GM19035 (cell line): Measurements from ENCODE around the gene SOX14.

ENCODE experiments used
- ATAC-seq: cut with Tn5 transposase; IDR thresholded peaks from one replicate; pipeline ENCODE4 v1.9.1; 2021; ENCODE audit not compliant: unreplicated experiment

SOX14 gene

DNA sequence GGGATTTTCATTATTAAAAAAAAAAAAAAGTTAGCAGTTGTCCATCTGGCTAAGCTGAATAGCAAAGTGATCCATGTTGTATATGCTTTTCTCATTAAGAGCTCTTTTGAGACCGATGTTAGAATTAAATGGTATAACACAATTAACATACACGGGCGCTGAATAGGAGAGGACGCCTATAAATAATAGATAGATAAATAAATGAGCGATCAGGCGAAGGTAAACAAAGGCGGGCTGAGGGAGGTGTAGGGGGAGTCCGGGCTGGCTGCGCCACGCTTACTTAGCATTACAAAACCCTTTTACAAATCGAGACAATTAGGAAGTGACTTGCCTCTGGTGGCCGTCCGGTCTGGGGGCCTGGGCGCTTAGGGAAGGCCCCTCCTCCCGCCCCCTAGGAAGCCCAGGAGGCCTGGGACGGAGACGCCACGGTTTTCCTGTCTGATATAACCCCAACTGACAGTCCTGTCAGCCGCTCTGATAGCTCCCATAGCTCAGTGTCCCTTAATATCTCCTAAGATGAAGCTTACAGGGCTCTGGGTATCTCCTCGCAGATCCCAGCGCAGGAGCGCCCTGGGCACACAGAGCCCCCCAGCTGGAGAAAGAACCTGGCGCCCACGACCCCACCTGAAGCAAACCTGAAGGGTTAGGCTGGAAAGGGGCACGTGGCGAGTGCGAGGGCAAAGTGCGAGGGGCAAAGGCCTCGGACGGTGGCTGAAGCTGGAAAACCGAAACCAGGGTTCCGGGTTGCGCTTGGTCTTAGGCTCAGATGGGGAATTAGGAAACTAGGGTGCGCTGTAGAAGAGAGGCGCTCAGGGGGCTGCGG is 3.6 kb downstream of the SOX14 start:
- no peak for ATAC-seq

DNA sequence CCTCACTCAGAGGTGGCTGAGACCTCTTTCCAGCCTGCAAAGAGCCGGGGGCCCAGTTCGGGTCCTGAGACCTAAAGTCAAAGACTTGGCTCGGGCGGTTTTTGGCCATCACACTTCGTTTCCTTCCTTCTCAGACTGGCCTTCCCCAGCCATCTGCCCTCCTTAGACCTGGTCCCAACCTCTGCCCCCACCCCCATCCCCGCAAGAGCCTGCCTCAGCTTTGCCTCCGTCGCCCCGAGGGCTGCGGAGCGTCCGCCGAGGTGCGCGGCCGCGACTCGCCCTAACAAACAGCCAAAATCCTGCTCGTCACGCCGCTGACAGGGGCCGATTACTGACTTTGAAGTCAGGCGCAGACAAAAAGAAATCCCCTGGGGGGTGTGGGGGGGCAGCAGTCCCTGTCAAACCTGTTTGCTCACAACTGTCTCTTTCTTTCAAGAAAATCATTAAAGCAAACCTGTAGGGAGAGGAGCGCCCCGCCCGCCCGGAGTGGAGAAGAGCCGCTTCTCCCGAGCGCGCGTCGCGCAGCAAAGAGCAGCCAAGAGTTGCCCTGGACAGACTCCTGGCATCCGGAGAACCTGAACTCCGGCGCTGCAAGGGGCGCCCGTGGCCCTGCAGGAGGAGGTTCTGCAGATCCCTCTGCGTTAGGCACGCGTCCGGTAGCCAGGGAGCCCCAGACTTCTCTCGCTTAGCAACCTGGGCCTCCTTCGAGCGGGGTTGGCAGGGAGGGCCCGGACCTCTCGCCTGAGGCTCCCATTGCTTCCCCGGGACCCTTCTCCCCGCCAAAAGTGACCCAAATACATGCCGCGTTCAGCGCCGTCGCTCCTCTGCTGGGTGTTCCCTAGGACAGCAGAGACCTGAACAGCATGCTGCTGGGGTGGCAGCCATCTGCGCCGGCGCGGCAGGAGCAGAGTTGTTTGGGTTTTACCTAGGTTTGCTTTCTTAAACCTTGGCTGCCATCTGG is 4.5 kb downstream of the SOX14 start:
- ATAC-seq = no peak

DNA sequence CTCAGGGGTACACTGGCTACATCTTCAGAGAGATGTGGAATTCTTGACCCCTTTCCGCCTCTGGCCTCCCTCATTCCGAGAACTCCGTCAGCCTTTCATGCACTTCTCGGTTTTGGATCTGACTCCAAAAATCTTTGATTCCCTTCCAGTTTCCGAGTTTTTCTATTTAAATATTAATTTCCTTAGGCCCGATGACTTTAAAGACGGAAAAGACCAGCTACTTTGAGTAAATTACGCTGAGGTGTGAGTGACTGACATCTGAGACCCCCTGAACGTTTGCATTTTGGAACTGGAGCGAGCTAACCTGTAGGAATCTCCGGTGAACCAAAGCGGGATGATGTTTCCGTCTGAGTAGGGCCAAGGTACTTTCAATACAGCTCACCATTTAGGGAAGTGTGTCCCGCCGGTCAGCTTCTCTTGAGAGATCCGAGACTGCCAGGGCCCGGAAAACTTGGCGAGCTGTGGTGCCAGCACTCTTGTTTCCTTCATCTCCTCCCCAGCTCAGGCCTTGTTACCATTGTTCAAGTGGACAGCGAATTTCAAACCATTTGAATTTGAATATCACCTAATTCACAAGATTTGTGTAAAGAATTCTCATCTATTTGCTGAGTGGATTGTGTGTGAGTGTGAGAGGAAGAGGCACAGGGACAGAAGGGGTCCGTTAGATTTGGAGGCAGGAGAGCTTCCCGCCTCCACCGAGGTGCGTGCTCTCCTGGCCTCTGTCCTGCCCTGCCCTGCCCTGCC is 5.4 kb downstream of the SOX14 start:
- no peak for ATAC-seq

DNA sequence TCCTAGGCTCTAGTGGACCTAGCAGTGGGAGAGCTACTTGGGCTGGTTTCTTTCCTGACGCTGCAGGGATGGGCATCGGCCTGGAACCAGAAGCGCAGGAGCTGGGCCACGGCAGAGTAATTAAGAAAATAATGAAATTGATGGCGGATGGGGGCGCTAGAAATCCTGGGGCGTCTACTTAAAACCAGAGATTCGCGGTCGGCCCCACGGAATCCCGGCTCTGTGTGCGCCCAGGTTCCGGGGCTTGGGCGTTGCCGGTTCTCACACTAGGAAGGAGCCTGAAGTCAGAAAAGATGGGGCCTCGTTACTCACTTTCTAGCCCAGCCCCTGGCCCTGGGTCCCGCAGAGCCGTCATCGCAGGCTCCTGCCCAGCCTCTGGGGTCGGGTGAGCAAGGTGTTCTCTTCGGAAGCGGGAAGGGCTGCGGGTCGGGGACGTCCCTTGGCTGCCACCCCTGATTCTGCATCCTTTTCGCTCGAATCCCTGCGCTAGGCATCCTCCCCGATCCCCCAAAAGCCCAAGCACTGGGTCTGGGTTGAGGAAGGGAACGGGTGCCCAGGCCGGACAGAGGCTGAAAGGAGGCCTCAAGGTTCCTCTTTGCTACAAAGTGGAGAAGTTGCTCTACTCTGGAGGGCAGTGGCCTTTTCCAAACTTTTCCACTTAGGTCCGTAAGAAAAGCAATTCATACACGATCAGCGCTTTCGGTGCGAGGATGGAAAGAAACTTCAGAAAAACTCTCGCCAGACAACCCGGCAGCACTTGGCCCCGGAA is 6.1 kb downstream of the SOX14 start:
- no peak for ATAC-seq

DNA sequence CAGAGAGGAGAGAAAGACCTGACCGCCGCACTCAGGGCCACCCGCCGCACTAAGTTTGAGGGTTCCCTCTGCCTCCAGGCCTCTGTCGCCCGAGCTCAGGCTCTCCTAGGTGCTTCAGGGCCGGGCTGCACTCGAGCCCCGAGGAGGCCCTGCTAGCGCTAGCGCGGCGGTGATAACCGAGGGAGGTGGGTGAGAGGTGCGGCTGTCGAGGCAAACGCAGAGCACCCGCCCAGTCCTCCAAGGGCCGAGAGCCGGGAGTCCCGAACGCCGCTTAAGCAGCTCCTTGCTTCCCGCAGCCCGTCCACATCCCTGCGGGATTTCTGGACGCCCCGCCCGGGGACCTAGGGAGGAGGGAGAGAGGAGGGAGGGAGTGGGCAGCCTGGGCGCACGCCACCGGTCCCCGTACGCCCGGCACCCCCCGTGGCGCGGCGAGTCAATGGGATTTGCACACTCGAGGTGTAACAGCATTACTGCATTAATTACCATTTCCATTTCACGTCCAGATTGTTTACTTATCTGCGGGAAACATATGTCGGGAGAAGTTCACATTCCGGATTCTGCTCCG is 6.8 kb downstream of the SOX14 start:
- ATAC-seq = no peak

DNA sequence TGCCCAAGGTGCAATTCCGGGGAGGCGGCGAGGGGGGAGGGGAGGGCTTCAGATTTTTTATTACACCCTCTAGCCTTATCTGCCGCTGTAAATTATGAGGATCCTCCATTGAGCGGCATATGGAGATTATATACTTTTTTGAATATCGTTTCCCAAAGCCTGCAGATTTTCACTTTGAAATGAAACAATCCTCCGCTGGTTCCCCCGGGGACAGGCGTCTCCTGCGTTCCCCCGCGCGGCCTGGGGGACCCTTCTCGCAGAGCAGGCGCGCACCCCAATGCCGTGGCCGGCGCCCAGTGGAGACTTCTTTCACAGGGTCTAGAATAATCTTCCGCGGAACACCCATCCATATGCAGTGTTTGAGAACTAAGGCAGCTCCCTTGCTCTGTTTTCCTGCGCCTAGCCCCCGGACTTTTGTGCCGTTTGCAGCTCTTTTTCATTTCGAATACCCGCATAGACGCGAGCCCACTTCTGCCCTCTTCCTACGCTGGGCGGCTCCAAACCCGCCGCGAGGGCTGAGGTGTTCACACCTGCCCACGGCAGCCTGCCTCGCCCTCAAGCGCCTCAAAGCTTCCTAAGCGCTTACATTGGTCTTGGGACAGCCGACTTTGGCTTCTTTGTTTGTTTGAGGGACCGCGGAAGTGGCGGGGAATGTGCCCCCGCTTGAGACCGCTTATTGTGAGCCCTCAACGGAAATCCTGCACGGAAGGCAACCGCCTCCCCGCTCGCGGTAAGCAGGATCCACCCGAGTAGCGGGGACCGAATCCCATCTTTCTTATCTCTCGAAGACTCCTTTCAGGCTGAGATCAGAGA is 7.5 kb downstream of the SOX14 start:
- no peak for ATAC-seq

DNA sequence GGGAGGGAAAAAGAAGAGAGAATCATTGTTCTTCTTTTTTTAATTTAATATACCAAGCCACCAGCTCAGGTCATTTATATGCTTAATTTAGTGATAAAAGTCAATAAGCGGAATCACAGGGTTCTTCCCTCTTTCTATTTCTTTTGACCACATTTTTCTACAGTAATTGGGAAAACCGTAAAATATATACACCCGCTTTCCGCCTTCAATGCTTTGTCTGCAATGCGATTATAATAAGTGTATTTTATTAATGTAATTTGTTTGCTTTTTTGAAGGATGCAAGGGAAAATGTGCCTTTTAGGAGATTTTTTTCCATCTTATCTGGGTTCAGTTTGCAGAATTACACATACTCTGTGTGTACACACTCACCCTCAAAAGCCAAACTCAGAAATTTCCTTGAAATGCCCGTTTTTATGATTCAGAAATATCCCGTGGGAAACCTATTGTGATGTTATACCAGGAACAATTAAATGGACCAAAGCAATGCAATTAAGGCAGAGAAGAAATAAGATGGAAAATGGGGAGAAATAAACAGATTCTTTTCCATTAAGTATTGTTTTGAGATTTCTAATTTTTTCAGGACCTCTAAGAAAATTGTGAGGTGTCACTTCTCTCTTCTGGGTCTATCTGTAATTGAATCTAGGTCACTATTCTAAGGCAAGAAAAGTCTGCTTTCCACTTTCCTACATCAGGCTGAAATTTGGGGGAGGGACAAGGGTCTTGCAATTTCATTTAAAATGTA is 8.3 kb downstream of the SOX14 start:
- ATAC-seq = no peak

DNA sequence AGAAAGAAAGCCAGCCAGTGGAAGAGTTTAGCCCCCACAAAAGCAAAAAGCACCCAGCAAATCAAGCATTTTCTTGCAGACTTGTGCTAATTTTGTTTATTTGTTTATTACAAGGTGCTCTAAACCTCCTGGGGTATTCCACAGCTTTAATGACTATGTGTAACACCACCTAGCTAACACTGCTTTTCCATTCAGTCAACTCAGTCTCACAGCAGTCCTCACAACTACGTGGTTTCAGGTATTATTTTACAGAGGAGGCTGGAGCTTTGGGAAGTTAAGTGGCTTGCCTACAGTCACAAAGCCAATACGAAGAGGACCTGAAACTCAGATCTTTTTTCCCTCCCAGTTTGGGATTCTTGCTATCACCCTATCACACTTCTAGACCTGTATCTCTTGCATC is 14.8 kb downstream of the SOX14 start:
- no peak for ATAC-seq

DNA sequence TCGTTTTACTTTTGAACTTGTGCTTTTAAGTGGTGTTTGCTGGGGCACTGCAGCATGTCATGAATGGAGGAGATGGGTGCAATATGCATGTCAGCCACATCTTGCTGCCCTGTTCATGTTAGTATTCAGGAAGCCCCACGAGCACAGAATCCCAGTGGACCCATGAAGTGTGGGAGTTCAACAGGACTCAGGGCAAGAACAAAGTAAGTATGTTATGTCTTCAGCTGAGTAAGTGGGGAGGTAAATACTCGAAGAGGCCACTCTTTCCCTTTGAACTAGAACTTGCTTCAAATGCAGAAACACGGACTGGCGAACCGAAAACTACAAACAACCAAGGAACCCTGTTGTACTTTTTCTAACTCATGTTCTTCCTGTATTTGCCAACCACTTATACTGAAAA is 23.4 kb downstream of the SOX14 start:
- ATAC-seq = no peak

DNA sequence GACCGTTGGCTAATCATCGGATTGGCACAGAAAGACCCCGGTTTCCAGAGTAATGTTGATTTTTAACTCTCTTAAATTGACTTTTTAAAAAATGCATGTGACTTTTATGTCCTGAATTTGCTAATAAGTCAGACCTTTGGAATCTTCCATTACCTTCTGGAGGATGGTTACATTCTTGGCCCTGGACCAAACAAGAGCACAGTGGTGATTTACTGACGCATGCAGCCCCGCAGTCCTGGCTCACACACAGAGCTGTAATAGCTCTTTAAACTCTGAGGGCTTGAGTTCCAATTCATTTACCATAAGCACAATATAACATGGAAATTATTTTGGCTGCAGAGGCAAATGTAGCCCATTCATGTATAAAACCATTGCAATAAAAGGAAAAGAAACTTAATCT is 25.1 kb downstream of the SOX14 start:
- ATAC-seq = no peak

DNA sequence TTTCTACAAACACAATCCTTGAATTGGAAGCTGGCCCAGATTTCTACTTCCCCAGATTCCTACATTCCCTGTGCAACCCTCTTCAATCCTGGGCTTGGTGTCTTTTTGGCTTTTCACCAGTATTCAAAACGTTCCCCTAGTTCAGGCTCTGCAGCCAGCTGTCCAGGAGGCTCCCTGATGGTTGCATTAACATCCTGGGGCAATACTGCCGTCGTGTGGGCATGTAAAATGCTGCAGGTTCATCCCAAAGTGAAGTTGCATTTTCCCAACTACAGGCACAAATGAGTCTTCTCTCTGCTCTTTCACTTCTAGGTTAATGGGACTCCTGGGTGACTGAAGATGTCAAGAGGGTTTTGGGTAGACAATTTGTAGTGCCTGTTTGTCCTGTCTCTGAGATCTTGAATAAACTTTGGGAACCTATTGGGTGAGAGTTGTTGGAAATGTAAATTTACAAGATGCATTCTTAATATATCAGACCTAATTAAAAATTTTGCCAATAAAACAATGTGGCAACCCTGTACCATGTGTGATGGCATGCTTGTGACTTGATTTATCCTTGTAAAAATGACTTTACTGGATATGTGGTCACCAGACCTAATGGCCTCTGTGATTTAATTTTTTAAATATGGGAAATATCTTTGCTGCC is 28.6 kb downstream of the SOX14 start:
- ATAC-seq = no peak

DNA sequence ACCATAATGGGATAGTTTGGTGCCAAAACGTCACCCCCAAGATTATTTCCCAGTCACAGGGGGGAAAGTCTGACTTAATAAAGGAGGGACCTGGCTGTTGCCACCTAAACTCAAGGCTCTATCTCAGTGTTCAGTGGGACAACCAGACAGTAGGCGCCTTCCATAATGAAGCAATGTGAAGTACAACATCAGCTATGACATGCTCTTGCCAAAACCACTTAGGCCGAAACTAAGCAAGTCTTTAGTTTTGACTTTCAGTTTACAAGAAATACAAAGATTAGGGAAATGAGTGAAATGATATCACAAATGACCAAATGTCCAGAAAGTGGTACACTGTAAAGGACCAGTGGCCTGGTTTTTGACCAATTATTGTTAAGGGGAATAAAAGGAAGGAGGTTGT is 32.9 kb downstream of the SOX14 start:
- no peak for ATAC-seq

DNA sequence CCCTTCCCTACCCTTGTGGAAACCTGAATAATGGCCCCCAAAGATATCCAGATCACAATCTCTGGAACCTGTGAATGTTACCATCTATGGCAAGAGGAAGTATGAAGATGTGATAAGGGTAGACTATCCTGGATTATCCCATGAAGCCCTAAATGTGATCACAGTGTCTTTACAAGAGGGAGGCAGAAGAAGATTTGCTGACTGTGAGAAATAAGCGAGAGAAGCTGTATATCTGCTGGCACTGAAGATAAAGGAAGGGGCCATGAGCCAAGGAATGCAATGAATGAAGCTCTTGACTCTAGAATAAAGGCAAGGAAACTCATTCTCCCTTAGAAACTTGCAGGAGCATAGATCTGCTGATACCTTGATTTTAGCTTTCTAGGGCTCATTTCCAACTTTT is 39.1 kb downstream of the SOX14 start:
- ATAC-seq = no peak

DNA sequence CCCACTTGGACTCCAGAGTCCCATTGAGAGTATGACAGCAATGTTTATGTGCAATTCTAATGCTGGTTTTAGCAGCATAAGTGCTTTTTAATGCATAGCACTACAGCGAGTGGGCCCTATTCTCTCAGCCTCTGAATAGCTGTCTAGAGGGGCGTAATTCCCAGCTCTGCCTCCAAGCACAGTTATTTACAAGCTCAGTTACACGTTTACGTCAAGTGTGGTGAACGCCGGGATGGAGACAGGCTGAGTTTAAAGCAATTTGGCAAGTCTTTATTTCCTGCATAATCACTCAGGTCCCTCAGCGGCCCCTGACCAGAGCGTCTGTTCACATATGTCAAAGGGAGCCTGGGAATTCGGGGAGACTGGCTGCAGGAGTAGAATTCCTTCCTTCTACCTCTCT is 43.9 kb downstream of the SOX14 start:
- no peak for ATAC-seq

DNA sequence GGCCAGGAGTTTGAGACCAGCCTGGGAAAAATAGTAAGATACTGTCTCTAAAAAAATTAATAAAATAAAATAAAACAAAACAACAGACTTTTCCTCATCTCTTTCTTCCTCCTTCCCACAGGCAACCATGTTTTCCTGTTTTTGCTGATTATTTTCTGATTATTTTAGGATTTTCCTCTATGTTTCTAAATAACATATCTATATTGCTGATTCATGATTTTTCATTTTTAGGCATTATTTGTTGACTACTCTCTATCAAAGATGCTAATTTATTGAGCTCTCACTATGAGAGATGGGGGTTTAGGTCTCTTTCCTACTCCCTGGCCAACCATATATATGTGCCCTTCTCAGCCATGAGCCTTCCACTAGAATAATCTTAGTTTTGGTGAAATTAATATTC is 45.4 kb downstream of the SOX14 start:
- ATAC-seq = no peak

DNA sequence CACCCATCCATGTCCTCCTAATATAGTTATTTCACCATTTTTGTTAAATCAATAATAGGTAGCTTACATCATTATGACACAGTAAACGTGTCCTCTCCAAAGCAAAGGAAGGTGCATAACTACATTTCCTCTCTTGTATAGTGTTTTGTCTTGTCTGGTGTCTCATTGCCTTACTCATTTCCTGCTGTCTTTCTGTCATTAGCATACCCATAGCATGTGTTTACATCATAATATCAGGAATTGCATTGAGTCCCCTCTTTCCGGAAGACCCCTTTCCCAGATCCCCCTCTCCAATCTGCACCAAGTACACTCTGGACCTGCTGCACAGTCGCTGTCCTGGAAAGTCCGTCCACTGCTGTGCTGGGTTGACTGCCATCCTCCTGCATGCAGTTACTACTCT is 47.9 kb downstream of the SOX14 start:
- ATAC-seq = no peak

DNA sequence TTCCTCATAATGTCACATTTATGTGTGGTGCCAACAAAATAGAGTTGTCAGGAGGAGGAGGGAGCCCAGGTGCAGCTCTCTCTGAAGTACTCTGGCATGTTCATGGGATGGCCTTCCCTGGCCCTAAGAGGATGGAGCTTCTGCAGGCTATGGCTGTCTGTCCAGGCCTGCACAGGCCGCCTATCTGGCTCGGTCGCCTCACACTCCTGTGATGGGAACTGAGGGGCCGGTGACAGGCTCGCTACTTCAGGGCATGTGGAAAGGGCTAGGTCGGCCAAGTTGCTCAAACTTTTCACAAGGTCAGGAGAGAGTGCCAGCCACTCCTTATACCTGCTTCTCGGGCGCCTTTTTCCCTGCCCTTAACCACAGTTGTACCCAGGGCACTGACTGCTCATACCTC is 51.1 kb downstream of the SOX14 start:
- ATAC-seq = no peak
